Endothelial cell of umbilical vein (primary cell): ENCODE measurements around the gene LONP1. TPM values are rescaled to one million over a fixed set of nuclear protein-coding genes. Genes with fewer than 3 reads are reported as not detected.

Experiments used
- BruUV-seq: library from RNA; stranded (reverse); fragments of 400-500 nt; replicated peaks from 2 replicates; lab custom pipeline; 2021; lab: Mats Ljungman, UMichigan
- CTCF ChIA-PET: fragments of 300-600, 350-600 bp; sonication (Branson Sonifier 250); formaldehyde crosslinking; loops from one replicate; lab custom pipeline; 2021; ENCODE audit warnings: antibody characterized with exemption, inconsistent platforms; lab: Charles Lee
- POLR2A ChIA-PET: fragments of 300-600, 350-600 bp; sonication (Branson Sonifier 250); formaldehyde crosslinking; loops from one replicate; lab custom pipeline; 2021; ENCODE audit warnings: antibody characterized with exemption, inconsistent platforms; lab: Charles Lee
- DNase-seq: peaks from one replicate; pipeline ENCODE4 v3.0.0-alpha.2; 2011; ENCODE audit warnings: low read depth, low spot score
- FAIRE-seq: peaks from 2 replicates; lab custom pipeline; 2011; peaks lifted over from hg19 to GRCh38; lab: Jason Lieb, UNC
- H2AFZ ChIP-seq: 2 replicates; pipeline ENCODE4 v1.6.0; 2012; ENCODE audit warnings: low read depth, low read length, control low read depth, inconsistent platforms
- H3K27ac ChIP-seq: 2 replicates; pipeline ENCODE4 v1.5.1; 2011; ENCODE audit warnings: low read depth, mild to moderate bottlenecking, control low read depth, low read length, moderate library complexity; ENCODE audit not compliant: insufficient read depth
- H3K27me3 ChIP-seq, 2 experiments: 2 replicates each; pipeline versions ENCODE4 v1.6.0 to v1.6.1; 2011; ENCODE audit warnings: low read length in 2 of 2, mixed read lengths in 1 of 2; ENCODE audit not compliant: control insufficient read depth in 2 of 2, insufficient read depth in 2 of 2
- H3K36me3 ChIP-seq, 2 experiments: 2 replicates in 1 of 2; 3 replicates in 1 of 2; pipeline ENCODE4 v1.5.1; 2011; ENCODE audit warnings: low read length in 2 of 2, mild to moderate bottlenecking in 1 of 2, moderate library complexity in 1 of 2; ENCODE audit not compliant: control insufficient read depth in 2 of 2, insufficient read depth in 2 of 2; ENCODE audit errors: extremely low read depth in 1 of 2
- H3K4me1 ChIP-seq: 3 replicates; pipeline ENCODE4 v1.5.1; 2011; ENCODE audit warnings: mild to moderate bottlenecking, low read length; ENCODE audit not compliant: control insufficient read depth, insufficient read depth; ENCODE audit errors: extremely low read depth
- H3K4me2 ChIP-seq: 2 replicates; pipeline ENCODE4 v1.6.1; 2011; ENCODE audit warnings: low read length, control low read depth, mixed read lengths; ENCODE audit not compliant: insufficient read depth
- H3K4me3 ChIP-seq, 3 experiments: fragments of 200-600 bp in 1 of 3; sonication (generic), shearing (Covaris generic) in 1 of 3; replicated peaks in 1 of 3; 2 replicates each; pipeline ENCODE4 v1.5.1; 2011 to 2016; ENCODE audit warnings: control low read depth in 3 of 3, low read length in 3 of 3, mild to moderate bottlenecking in 2 of 3, inconsistent platforms in 1 of 3, low read depth in 1 of 3, moderate library complexity in 1 of 3; ENCODE audit not compliant: insufficient read depth in 1 of 3
- H3K79me2 ChIP-seq: 2 replicates; pipeline ENCODE4 v1.6.0; 2012; ENCODE audit warnings: low read length, inconsistent platforms; ENCODE audit not compliant: control insufficient read depth, insufficient read depth
- H3K9ac ChIP-seq: replicated peaks from 2 replicates; pipeline ENCODE3; 2011; ENCODE audit warnings: low read length, control low read depth; ENCODE audit not compliant: insufficient read depth; ENCODE audit errors: extremely low read depth
- H3K9me1 ChIP-seq: replicated peaks from 3 replicates; pipeline ENCODE4 v1.6.0; 2011; ENCODE audit warnings: mild to moderate bottlenecking, low read length; ENCODE audit not compliant: control insufficient read depth, insufficient read depth; ENCODE audit errors: extremely low read depth
- H3K9me3 ChIP-seq: replicated peaks from 2 replicates; pipeline ENCODE4 v1.5.1; 2012; ENCODE audit warnings: low read length, inconsistent platforms; ENCODE audit not compliant: control insufficient read depth, insufficient read depth
- H4K20me1 ChIP-seq: replicated peaks from 2 replicates; pipeline ENCODE3; 2011; ENCODE audit warnings: mild to moderate bottlenecking, low read length; ENCODE audit not compliant: control insufficient read depth, insufficient read depth; ENCODE audit errors: extremely low read depth
- CTCF ChIP-seq, 2 donors: IDR thresholded peaks; 1 replicate in 1 of 2; 2 replicates in 1 of 2; pipeline ENCODE4 v1.5.1; 2011; ENCODE audit warnings: low read length in 2 of 2, mild to moderate bottlenecking in 2 of 2, moderate library complexity in 2 of 2, control low read depth in 1 of 2, inconsistent platforms in 1 of 2, low read depth in 1 of 2; ENCODE audit not compliant: insufficient read depth in 1 of 2; ENCODE audit errors: extremely low read depth in 1 of 2
- GATA2 ChIP-seq: IDR thresholded peaks from 2 replicates; pipeline ENCODE4 v1.7.0; 2011; ENCODE audit warnings: low read depth, mild to moderate bottlenecking, moderate library complexity, mixed read lengths, low read length; ENCODE audit not compliant: insufficient read length, insufficient read depth
- JUN ChIP-seq: IDR thresholded peaks from 2 replicates; pipeline ENCODE4 v1.6.1; 2011; ENCODE audit warnings: borderline replicate concordance, low read depth; ENCODE audit not compliant: insufficient read length, insufficient read depth
- MAX ChIP-seq: IDR thresholded peaks from 2 replicates; pipeline ENCODE4 v1.6.1; 2011; ENCODE audit not compliant: insufficient read depth, insufficient read length
- MYC ChIP-seq: IDR thresholded peaks from one replicate; pipeline ENCODE4 v1.6.1; 2011; ENCODE audit warnings: mild to moderate bottlenecking, low read depth, low read length
- POLR2A ChIP-seq: IDR thresholded peaks from 2 replicates; pipeline ENCODE4 v1.6.1; 2012; ENCODE audit warnings: low read depth, mild to moderate bottlenecking, control low read depth, low read length
- POLR2AphosphoS5 ChIP-seq: IDR thresholded peaks from 2 replicates; pipeline ENCODE4 v1.6.1; 2012; ENCODE audit warnings: low read depth, mild to moderate bottlenecking, control low read depth, low read length, moderate library complexity; ENCODE audit not compliant: insufficient read depth
- dilution Hi-C: fragments of 300-500 bp; cut with MboI; formaldehyde crosslinking; loops from one replicate; pipeline ENCODE4 v1.15.0; 2019; ENCODE audit warnings: low sequenced_read_pairs; ENCODE audit not compliant: extremely low pct_ligation_motif_present
- intact Hi-C: fragments of 100-400 bp; cut with micrococcal nuclease; formaldehyde crosslinking; loops from one replicate; pipeline ENCODE4 v1.10.0; 2022
- polyA plus RNA-seq, 4 experiments: library from polyadenylated mRNA; depleted of rRNA in 3 of 4; stranded (reverse) in 3 of 4; unstranded in 1 of 4; fragments of >200 nt; gene quantifications; 2 replicates each; pipeline versions ENCODE4 v1.2.1 to v1.2.3, GENCODE V29; 2011 to 2012; ENCODE audit warnings: missing spikeins in 1 of 4
- total RNA-seq: library from RNA; stranded (reverse); gene quantifications from 2 replicates; pipeline ENCODE4 v1.2.3, GENCODE V29; 2021

The LONP1 gene
- total and polyA plus RNA-seq, 2 donors (not counting 3 experiments of a cell fraction or from before 2014, with no cell fraction given): 70.0 to 95.7 TPM

GRCh38 chr19:5680437-5681368 lies 39.2 kb downstream of the LONP1 start, which contains the start of the genes HSD11B1L and MICOS13:
Gene HSD11B1L (plus strand): TSS chr19:5681027. CDS start chr19:5684833, 3,806 bp downstream.
Gene MICOS13 (minus strand): TSS chr19:5680516. CDS start chr19:5680486, 30 bp downstream.
- Histone ChIP-seq H3K9ac (peak within 1 kb of the TSS; percentile 91), H3K36me3 (peaks cover 0 to 5% of the 10 kb centered on the region in 2 experiments), H3K4me1 (peaks cover 10% of the 10 kb centered on the region), H3K4me3 (peak within 1 kb of the TSS; percentile 65 to 91 (median 90)), H3K27ac (peak within 1 kb of the TSS; percentile 83), H3K9me3 (no peaks in the 10 kb centered on the region), H3K79me2 (peaks cover 9% of the 10 kb centered on the region), H3K27me3 (no peaks in the 10 kb centered on the region), H3K4me2 (peak within 1 kb of the TSS; percentile 91), H3K9me1 (no peaks in the 10 kb centered on the region), H2AFZ (peak within 1 kb of the TSS; percentile 82), H4K20me1 (no peaks in the 10 kb centered on the region)
- intact Hi-C loops (loop anchor here (1.0 to 2.0 kb wide), 2 partner anchors 10 to 58 kb away; partner anchors contain the start of genes RPL36, SAFB and SAFB2), dilution Hi-C loops (no loop called here)
- TF ChIP-seq MAX (peak; percentile 98), POLR2AphosphoS5 (peak; percentile 84), GATA2 (no peak), CTCF (IDR thresholded peaks at IDR 0.05; ENCODE audit: extremely low read depth in 1 of 2, insufficient read depth in 1 of 2, low read depth in 1 of 2, low read length in 2 of 2) (no peak), MYC (peak; percentile 24), JUN (no peak), POLR2A (peak; percentile 88)
- peak; percentile 99 for DNase-seq
- POLR2A ChIA-PET: no interaction called here
- peak; percentile 99 for FAIRE-seq
- no TSS peak for BruUV-seq
- CTCF ChIA-PET: interaction anchor here (1.0 kb wide), 1 partner anchor 9 kb away, joined by 4 read pairs; the partner anchor contains the start of gene RPL36
